Neuronal stem cell (in vitro differentiated cells): ENCODE measurements around the gene EHBP1L1.

Experiments used
- DNase-seq: peaks from one replicate; pipeline ENCODE4 v3.0.0-alpha.2; 2013; ENCODE audit warnings: low spot score
- H2AFZ ChIP-seq: one replicate; pipeline ENCODE4 v1.6.1; 2013; ENCODE audit warnings: mild to moderate bottlenecking, low read length, inconsistent platforms
- H2AK5ac ChIP-seq: 2 replicates; pipeline ENCODE4 v1.6.1; 2013; ENCODE audit warnings: low read depth, mild to moderate bottlenecking, inconsistent platforms, low read length, moderate library complexity, mixed read lengths
- H2BK120ac ChIP-seq: 2 replicates; pipeline ENCODE4 v1.6.1; 2013; ENCODE audit warnings: low read depth, mild to moderate bottlenecking, inconsistent platforms, low read length, moderate library complexity, mixed read lengths
- H2BK12ac ChIP-seq: one replicate; pipeline ENCODE4 v1.6.1; 2013; ENCODE audit warnings: low read length, inconsistent platforms
- H2BK15ac ChIP-seq: 2 replicates; pipeline ENCODE4 v1.6.1; 2013; ENCODE audit warnings: mild to moderate bottlenecking, low read length, inconsistent platforms, mixed read lengths
- H2BK5ac ChIP-seq: one replicate; pipeline ENCODE4 v1.6.1; 2013; ENCODE audit warnings: inconsistent platforms, mild to moderate bottlenecking, low read length, moderate library complexity
- H3K14ac ChIP-seq: one replicate; pipeline ENCODE4 v1.6.1; 2013; ENCODE audit warnings: low read length, inconsistent platforms
- H3K18ac ChIP-seq: 2 replicates; pipeline ENCODE4 v1.6.1; 2013; ENCODE audit warnings: low read length, inconsistent platforms
- H3K23ac ChIP-seq: 2 replicates; pipeline ENCODE4 v1.6.1; 2013; ENCODE audit warnings: low read depth, mild to moderate bottlenecking, mixed read lengths, low read length, inconsistent platforms; ENCODE audit not compliant: poor library complexity
- H3K27ac ChIP-seq: replicated peaks from 3 replicates; pipeline ENCODE4 v1.5.1; 2013; ENCODE audit warnings: low read length, inconsistent platforms
- H3K27me3 ChIP-seq, 3 experiments: 2 replicates each; pipeline ENCODE4 v1.6.1; 2013; ENCODE audit warnings: low read length in 3 of 3, mild to moderate bottlenecking in 2 of 3, inconsistent platforms in 1 of 3, low read depth in 1 of 3, mixed read lengths in 1 of 3, moderate library complexity in 1 of 3; ENCODE audit not compliant: control insufficient read depth in 3 of 3, insufficient read depth in 3 of 3
- H3K36me3 ChIP-seq, 2 donors: replicated peaks in 1 of 2; 2 replicates each; pipeline ENCODE4 v1.6.1; 2013; ENCODE audit warnings: low read length in 2 of 2; ENCODE audit not compliant: control insufficient read depth in 2 of 2, insufficient read depth in 2 of 2
- H3K4ac ChIP-seq: 2 replicates; pipeline ENCODE4 v1.6.1; 2013; ENCODE audit warnings: inconsistent platforms, mild to moderate bottlenecking, low read length, moderate library complexity
- H3K4me1 ChIP-seq, 2 donors: 1 replicate in 1 of 2; 2 replicates in 1 of 2; pipeline ENCODE4 v1.6.1; 2013; ENCODE audit warnings: low read length in 2 of 2, low read depth in 1 of 2; ENCODE audit not compliant: control insufficient read depth in 2 of 2, insufficient read depth in 1 of 2
- H3K4me2 ChIP-seq: one replicate; pipeline ENCODE4 v1.6.1; 2013; ENCODE audit warnings: mild to moderate bottlenecking, low read length, inconsistent platforms; ENCODE audit not compliant: insufficient read depth, poor library complexity, severe bottlenecking
- H3K4me3 ChIP-seq, 2 donors: 2 replicates each; pipeline ENCODE4 v1.5.1; 2013; ENCODE audit warnings: low read length in 2 of 2, mild to moderate bottlenecking in 2 of 2, inconsistent platforms in 1 of 2, moderate library complexity in 1 of 2
- H3K79me1 ChIP-seq: one replicate; pipeline ENCODE4 v1.6.1; 2013; ENCODE audit warnings: low read depth, mild to moderate bottlenecking, inconsistent platforms, low read length, moderate library complexity
- H3K9ac ChIP-seq: one replicate; pipeline ENCODE4 v1.6.1; 2013; ENCODE audit warnings: mild to moderate bottlenecking, low read depth, low read length, inconsistent platforms; ENCODE audit not compliant: poor library complexity
- H3K9me3 ChIP-seq, 2 donors: replicated peaks in 1 of 2; 2 replicates each; pipeline versions ENCODE3 to v1.6.1; 2013; ENCODE audit warnings: low read length in 2 of 2, mild to moderate bottlenecking in 2 of 2, inconsistent platforms in 1 of 2, low read depth in 1 of 2, mixed read lengths in 1 of 2, moderate library complexity in 1 of 2; ENCODE audit not compliant: control insufficient read depth in 2 of 2, insufficient read depth in 1 of 2
- H4K8ac ChIP-seq: one replicate; pipeline ENCODE4 v1.6.1; 2013; ENCODE audit warnings: low read depth, mild to moderate bottlenecking, inconsistent platforms, low read length, moderate library complexity
- H4K91ac ChIP-seq: one replicate; pipeline ENCODE4 v1.6.1; 2013; ENCODE audit warnings: low read length, low read depth, mild to moderate bottlenecking, inconsistent platforms; ENCODE audit not compliant: poor library complexity
- WGBS, 2 donors: extraction: QIAGEN DNeasy Blood & Tissue Kit; methylation state at CpG; one replicate each; pipeline ENCODE4 v1.1.7; 2013; ENCODE audit warnings: missing lambda C conversion rate in 2 of 2, mixed read lengths in 1 of 2; ENCODE audit not compliant: insufficient read length in 2 of 2, insufficient replicate concordance in 1 of 2; ENCODE audit errors: extremely low coverage in 2 of 2; 5-methylcytosine and 5-hydroxymethylcytosine counted together

The EHBP1L1 gene

DNA sequence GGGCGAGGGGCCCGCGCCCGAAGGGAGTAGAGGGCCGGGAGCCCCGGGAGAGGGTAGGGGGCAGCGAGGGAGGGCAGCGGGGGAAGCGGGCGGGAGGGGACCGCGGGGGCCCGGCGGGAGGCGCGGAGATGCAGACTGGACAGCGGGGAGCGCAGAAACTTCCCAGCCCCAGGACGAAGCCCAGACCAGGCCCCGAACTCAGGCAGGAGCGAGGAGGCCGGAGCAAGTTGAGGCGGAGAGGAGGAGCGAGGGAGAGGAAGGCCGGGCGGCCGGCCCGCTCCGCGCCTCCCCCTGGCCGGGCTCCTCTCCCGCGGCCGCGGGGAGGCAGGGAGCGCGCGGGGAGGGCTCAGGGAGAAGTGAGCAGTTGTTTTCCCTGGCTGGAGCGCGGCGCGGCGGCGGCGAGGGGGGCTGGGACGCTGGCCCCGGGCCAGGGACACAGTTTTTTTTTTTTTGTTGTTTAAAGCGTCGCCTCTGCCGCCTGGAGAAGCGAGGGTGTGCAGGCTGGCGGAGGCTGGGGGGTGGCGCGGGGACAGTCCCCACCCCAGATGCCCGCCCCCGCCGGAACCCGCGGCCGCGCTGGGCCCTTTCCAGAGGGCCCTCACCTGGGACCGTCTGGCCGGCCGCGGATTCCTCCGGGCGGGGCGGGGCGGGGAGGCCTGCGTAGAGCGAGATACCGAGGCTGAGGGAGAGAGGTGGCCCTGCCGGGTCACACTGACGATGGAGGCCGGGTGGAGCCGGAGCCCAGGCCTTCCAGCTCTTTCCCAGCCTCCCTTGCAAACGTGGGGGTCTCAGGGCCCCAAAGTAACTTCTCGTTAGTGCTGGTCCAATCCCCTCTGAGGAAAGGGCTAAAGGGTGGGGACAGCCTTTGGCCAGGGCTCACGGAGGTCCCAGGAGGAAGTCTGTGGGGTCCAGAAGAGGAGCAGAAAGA, 17.6 kb upstream of the EHBP1L1 start, which contains the start of gene LTBP3:
TSS of gene LTBP3 (minus strand) at position 358 of the 928 bp plus-strand sequence. CDS start 400 bp downstream, outside the sequence.
- Histone ChIP-seq H3K9me3 (no peaks in the 10 kb centered on the region), H3K18ac (peak within 1 kb of the TSS; percentile 95), H3K27me3 (peaks cover 0 to 9% (median 0%) of the 10 kb centered on the region in 3 experiments), H3K4me3 (peak within 1 kb of the TSS; percentile 64 to 81), H3K14ac (peak within 1 kb of the TSS; percentile 72), H3K79me1 (no peaks in the 10 kb centered on the region), H3K36me3 (no peaks in the 10 kb centered on the region), H2BK15ac (peak within 1 kb of the TSS; percentile 90), H3K23ac (peak within 1 kb of the TSS; percentile 61), H4K91ac (peak within 1 kb of the TSS; percentile 20), H3K4ac (peak within 1 kb of the TSS; percentile 20), H2BK5ac (peak within 1 kb of the TSS; percentile 89), H2BK120ac (peak within 1 kb of the TSS; percentile 90), H2AK5ac (peak within 1 kb of the TSS; percentile 91), H3K4me1 (peaks cover 38 to 45% of the 10 kb centered on the region in 2 donors), H3K4me2 (peak within 1 kb of the TSS; percentile 96), H3K27ac (no peak within 1 kb of the TSS), H2BK12ac (peak within 1 kb of the TSS; percentile 58), H4K8ac (no peak within 1 kb of the TSS), H2AFZ (peak within 1 kb of the TSS; percentile 83), H3K9ac (peak within 1 kb of the TSS; percentile 73)
- no peak for DNase-seq
- WGBS, 2 donors: no CpG with 5 or more reads among the region's 79 CpGs

DNA sequence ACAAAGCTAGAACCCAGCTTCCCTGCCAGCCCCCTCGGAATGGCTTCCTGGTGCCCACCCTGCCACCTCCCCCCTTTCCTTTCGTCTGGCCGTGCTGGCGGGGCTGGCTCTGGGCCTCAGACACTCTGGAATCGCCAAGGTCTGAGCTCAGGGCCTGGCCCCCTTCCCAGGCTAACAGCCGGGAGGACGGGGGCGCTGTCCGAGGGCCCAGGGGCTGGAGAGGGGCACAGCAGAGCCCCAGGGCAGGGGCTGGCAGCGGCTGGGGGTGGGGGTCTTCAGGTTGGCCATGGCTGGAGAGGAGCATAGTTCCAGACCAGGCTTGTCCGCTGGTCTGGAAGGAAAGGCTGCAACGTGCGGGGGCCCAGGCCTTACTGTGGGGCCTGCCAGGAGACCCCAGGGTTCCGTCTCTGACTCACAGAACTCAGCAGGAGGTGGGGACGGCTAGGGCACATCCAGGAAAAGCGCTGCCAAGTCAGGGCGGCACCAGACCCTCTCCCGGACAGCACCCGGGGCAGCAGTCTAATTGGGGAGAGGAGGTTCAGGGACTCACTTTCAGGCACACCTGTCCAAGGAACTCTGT, 16.8 kb upstream of the EHBP1L1 start:
- H3K4me1 ChIP-seq: peaks cover 35 to 45% of the 10 kb centered on the region in 2 donors
- H3K27ac ChIP-seq: no peak overlapping the region

DNA sequence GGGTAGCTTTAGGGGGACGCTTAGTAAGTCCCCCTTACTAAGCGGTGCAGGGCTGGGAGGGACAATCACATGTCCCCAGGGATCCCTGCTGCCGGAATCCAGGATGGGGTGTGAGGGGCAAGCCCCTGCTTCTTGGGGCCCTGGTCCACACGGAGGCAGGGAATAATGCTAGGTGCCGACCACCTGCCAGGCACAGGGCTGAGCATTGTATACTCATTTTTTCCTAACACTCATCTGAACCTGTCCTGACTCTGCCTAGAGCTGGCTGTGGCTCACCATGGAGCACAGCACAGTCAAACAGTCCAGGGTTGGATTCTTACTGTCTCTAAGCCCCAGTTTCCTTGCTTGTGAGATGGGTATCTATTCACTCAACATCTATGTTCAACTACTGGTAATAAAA, 16.3 kb upstream of the EHBP1L1 start:
- Histone ChIP-seq H3K14ac (no peak overlapping the region), H3K18ac (peak overlapping the region; percentile 25), H2BK5ac (no peak overlapping the region), H3K27ac (no peak overlapping the region), H3K4me2 (no peak overlapping the region), H4K91ac (no peak overlapping the region), H3K27me3 (peaks cover 0 to 6% (median 0%) of the 10 kb centered on the region in 3 experiments), H3K9ac (no peak overlapping the region), H3K4me1 (peaks cover 32 to 45% of the 10 kb centered on the region in 2 donors), H2BK15ac (peak overlapping the region; percentile 70), H3K9me3 (no peaks in the 10 kb centered on the region), H2BK12ac (peak overlapping the region; percentile 64), H4K8ac (no peak overlapping the region), H2AFZ (no peak overlapping the region), H3K4me3 (peak overlapping the region in 1 of 2 donors; percentile 64), H3K36me3 (no peaks in the 10 kb centered on the region), H2BK120ac (no peak overlapping the region), H3K4ac (no peak overlapping the region), H2AK5ac (peak overlapping the region; percentile 2), H3K23ac (no peak overlapping the region), H3K79me1 (no peaks in the 10 kb centered on the region)
- WGBS, 2 donors: no CpG with 5 or more reads among the region's 5 CpGs
- no peak for DNase-seq

More for the DNA sequence above, 16.8 kb upstream of the EHBP1L1 start:
- no peak for DNase-seq
- Histone ChIP-seq H3K79me1 (no peaks in the 10 kb centered on the region), H3K36me3 (no peaks in the 10 kb centered on the region), H3K18ac (peak overlapping the region; percentile 93), H2AK5ac (peak overlapping the region; percentile 91), H3K4me2 (peak overlapping the region; percentile 54), H2AFZ (peak overlapping the region; percentile 83), H2BK120ac (peak overlapping the region; percentile 88), H3K9me3 (no peaks in the 10 kb centered on the region), H2BK5ac (peak overlapping the region; percentile 89), H3K4me3 (peak overlapping the region; percentile 64 to 66), H3K14ac (peak overlapping the region; percentile 33), H2BK15ac (peak overlapping the region; percentile 70), H4K8ac (no peak overlapping the region), H3K4ac (peak overlapping the region; percentile 20), H3K27me3 (peaks cover 0 to 9% (median 0%) of the 10 kb centered on the region in 3 experiments), H4K91ac (peak overlapping the region; percentile 20), H3K23ac (peak overlapping the region; percentile 6), H3K9ac (peak overlapping the region; percentile 71), H2BK12ac (no peak overlapping the region)
- WGBS, 2 donors: no CpG with 5 or more reads among the region's 19 CpGs
